NCI-H2107 (cell line): Measurements from ENCODE around the gene KLK4.

ENCODE experiments used
- DNase-seq: peaks from one replicate; lab custom pipeline; 2025; lab: John Stamatoyannopoulos, UW

Gene KLK4

GRCh38 chr19:50911206-50912101, at the start of gene KLK4:
KLK4 (minus strand) TSS chr19:50911395; CDS start chr19:50910738, 657 bp downstream.
- DNase-seq: no peak

GRCh38 chr19:50959731-50960500, 48.7 kb upstream of the KLK4 start:
- no peak for DNase-seq

- no peak for DNase-seq
These were observed 46.4 kb upstream of the KLK4 start for GRCh38 chr19:50957587-50957986.

- DNase-seq: no peak
These were observed 41.7 kb upstream of the KLK4 start, which contains the start of gene KLK5 for GRCh38 chr19:50952910-50953309. KLK5 (minus strand) TSS chr19:50953038; CDS start chr19:50952657, 381 bp downstream.

- no peak for DNase-seq
These were observed 38.7 kb upstream of the KLK4 start for GRCh38 chr19:50949861-50950260.

- DNase-seq: no peak
These were observed 35.9 kb upstream of the KLK4 start for GRCh38 chr19:50947123-50947522.

- DNase-seq: no peak
These were observed 33.6 kb upstream of the KLK4 start for GRCh38 chr19:50944795-50945194.

GRCh38 chr19:50943074-50943828, 32.1 kb upstream of the KLK4 start:
- DNase-seq: no peak

GRCh38 chr19:50939596-50939995, 28.4 kb upstream of the KLK4 start:
- no peak for DNase-seq

GRCh38 chr19:50933640-50934039, 22.4 kb upstream of the KLK4 start:
- DNase-seq: no peak

- no peak for DNase-seq
These were observed 21.5 kb upstream of the KLK4 start for GRCh38 chr19:50932690-50933083.

- no peak for DNase-seq
These were observed 21.0 kb upstream of the KLK4 start for GRCh38 chr19:50932018-50932689.

- no peak for DNase-seq
These were observed 19.8 kb upstream of the KLK4 start for GRCh38 chr19:50931023-50931422.

- DNase-seq: peak; percentile 17
These were observed 17.6 kb upstream of the KLK4 start for GRCh38 chr19:50928831-50929230.

GRCh38 chr19:50926144-50926543, 14.9 kb upstream of the KLK4 start:
- no peak for DNase-seq

- DNase-seq: no peak
These were observed 14.5 kb upstream of the KLK4 start for GRCh38 chr19:50925734-50926133.

- no peak for DNase-seq
These were observed 13.4 kb upstream of the KLK4 start for GRCh38 chr19:50924586-50924985.

GRCh38 chr19:50922317-50922853, 11.2 kb upstream of the KLK4 start:
- peak; percentile 60 for DNase-seq

GRCh38 chr19:50921426-50922316, 10.5 kb upstream of the KLK4 start:
- no peak for DNase-seq

GRCh38 chr19:50916069-50916468, 4.9 kb upstream of the KLK4 start:
- no peak for DNase-seq
